ENCODE measurements around the gene PNPLA1. TPM values are rescaled to one million over a fixed set of nuclear protein-coding genes. Genes with fewer than 3 reads are reported as not detected.
A peak's percentile ranks its signal among the peaks of the same experiment; 100 is the strongest.

PNPLA1 gene
- polyA plus RNA-seq, 3 donors: 3.5 to 3.9 (median 3.8) TPM

DNA sequence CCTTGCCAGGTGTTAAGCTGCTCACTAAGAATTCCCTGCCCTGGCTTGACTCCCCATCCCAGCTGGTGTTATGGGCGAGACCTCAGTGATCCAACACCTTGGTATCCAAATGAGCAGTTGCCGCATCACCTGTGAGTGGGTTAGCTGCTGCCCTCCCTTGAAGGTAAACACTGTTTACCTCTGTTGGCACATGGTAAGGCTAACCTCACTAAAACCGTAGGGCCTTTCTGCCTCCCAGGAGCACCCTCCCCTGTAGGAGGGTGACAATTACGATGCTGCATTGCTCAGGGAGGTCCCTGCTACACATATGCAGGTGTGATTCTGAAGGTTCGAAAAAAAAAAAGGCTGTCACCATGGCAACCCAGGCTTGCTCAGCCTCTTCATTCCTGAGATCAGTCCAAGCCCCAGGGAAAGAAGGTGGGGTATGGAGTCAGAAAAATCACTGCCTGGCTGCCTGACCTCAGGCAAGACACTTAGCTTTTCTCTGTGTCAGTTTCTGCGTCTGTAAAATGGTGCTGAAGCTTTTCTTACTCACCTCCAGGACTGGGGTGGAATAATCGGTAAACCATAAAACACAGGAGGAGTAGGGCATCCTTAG lies 19.5 kb downstream of the PNPLA1 start:
- no peak overlapping the region for H3K4me2 ChIP-seq (replicated peaks; ENCODE audit: extremely low read depth, low read length, poor library complexity, severe bottlenecking)
- no peaks in the 10 kb centered on the region for H4K20me1 ChIP-seq (ENCODE audit: insufficient read depth, low read length)
- 96% methylated on average over 2 of the region's 7 CpGs for WGBS (ENCODE audit: insufficient coverage)
- TF ChIP-seq, protein P1, sequence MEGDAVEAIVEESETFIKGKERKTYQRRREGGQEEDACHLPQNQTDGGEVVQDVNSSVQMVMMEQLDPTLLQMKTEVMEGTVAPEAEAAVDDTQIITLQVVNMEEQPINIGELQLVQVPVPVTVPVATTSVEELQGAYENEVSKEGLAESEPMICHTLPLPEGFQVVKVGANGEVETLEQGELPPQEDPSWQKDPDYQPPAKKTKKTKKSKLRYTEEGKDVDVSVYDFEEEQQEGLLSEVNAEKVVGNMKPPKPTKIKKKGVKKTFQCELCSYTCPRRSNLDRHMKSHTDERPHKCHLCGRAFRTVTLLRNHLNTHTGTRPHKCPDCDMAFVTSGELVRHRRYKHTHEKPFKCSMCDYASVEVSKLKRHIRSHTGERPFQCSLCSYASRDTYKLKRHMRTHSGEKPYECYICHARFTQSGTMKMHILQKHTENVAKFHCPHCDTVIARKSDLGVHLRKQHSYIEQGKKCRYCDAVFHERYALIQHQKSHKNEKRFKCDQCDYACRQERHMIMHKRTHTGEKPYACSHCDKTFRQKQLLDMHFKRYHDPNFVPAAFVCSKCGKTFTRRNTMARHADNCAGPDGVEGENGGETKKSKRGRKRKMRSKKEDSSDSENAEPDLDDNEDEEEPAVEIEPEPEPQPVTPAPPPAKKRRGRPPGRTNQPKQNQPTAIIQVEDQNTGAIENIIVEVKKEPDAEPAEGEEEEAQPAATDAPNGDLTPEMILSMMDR (IDR thresholded peaks at IDR 0.05): no peak
- H2AFZ ChIP-seq (ENCODE audit: insufficient read depth, low read depth, low read length, poor library complexity, severe bottlenecking): no peak overlapping the region
- H3K9me3 Mint-ChIP-seq: peaks cover 0 to 2% (median 0%) of the 10 kb centered on the region in 7 donors
- H3K27ac ChIP-seq (ENCODE audit: low read depth in 1 of 2, low read length in 2 of 2): peak overlapping the region in 1 of 2 donors; percentile 98
- no peaks in the 10 kb centered on the region for H3K9me3 ChIP-seq (replicated peaks in 1 of 2; ENCODE audit: control insufficient read depth in 1 of 2, insufficient read depth in 1 of 2, low read length in 2 of 2)
- H3K9ac ChIP-seq (ENCODE audit: insufficient read depth, low read length, poor library complexity, severe bottlenecking): no peak overlapping the region
- peaks cover 53 to 59% of the 10 kb centered on the region in 2 donors for H3K4me1 ChIP-seq (ENCODE audit: control insufficient read depth in 1 of 2, insufficient read depth in 2 of 2, low read length in 2 of 2)
- peaks cover 62% of the 10 kb centered on the region for H3K4me1 Mint-ChIP-seq
- no peak overlapping the region for H3K4me3 Mint-ChIP-seq
- H3K36me3 ChIP-seq (replicated peaks in 1 of 2; ENCODE audit: control insufficient read depth in 1 of 2, insufficient read depth in 2 of 2, low read length in 2 of 2): no peaks in the 10 kb centered on the region
- peaks cover 2% of the 10 kb centered on the region in 3 donors for H3K27me3 Mint-ChIP-seq (ENCODE audit: low read depth in 3 of 3)
- no peaks in the 10 kb centered on the region for H3K27me3 ChIP-seq (ENCODE audit: control insufficient read depth in 2 of 2, insufficient read depth in 2 of 2, low read length in 2 of 2)
- H3K79me2 ChIP-seq (ENCODE audit: insufficient read depth, low read length): peaks cover 12% of the 10 kb centered on the region
- H3K36me3 Mint-ChIP-seq: peaks cover 5 to 6% of the 10 kb centered on the region in 2 donors
- intact Hi-C loops (cut with micrococcal nuclease): no loop called here
- no peak overlapping the region for H3K4me3 ChIP-seq (replicated peaks in 1 of 3; ENCODE audit: low read depth in 2 of 3, low read length in 3 of 3)
- peak overlapping the region in 6 of 7 donors; percentile 60 to 100 (median 98) for H3K27ac Mint-ChIP-seq
- DNase-seq: no peak

DNA sequence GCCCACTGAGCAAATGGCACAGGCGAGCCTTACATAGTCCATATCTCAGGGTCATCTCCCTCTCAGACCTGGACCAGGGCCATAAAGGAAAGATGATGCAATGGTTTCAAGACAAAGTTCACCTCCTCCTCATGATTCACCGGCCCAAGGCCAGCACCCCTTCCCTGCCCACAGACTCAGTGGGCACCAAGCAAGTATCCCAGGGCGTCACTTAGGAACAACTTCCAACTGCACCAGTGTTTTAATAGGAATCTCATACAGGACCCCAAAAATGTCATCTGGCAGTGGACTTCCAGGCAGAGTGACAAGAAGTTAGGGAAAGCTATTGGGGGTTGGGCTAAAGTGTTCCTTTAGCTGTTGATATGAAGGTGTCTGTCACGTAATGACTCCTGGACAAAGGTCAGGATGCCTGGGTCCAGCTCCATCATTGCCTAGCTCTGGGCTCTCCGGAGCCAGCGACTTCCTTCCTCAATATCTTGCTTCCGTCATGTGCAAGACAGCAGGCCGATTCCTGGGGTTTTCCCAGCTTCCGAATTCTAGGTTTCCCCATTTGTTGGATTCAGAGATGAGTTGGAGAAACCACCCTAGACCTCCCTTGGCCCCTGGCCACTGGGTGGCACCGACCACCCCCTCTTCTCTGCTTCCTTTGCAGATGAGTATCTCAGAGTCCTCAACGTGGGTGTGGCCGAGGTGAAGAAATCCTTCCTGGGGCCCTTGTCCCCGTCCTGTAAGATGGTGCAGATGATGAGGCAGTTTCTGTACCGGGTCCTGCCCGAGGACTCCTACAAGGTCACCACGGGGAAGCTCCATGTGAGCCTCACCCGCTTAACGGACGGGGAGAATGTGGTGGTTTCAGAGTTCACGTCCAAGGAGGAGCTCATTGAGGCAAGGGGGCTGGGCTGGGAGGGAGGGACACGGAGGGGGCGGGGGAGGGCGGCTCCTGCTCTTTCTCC lies 21.1 kb downstream of the PNPLA1 start:
- WGBS (ENCODE audit: insufficient coverage): 5% methylated on average over 12 of the region's 23 CpGs
- H3K9me3 Mint-ChIP-seq: peaks cover 0 to 2% (median 0%) of the 10 kb centered on the region in 7 donors
- Histone ChIP-seq H3K9me3 (replicated peaks in 1 of 2; ENCODE audit: control insufficient read depth in 1 of 2, insufficient read depth in 1 of 2, low read length in 2 of 2) (no peaks in the 10 kb centered on the region), H3K27ac (ENCODE audit: low read depth in 1 of 2, low read length in 2 of 2) (peak overlapping the region; percentile 97 to 98), H3K4me3 (replicated peaks in 1 of 3; ENCODE audit: low read depth in 2 of 3, low read length in 3 of 3) (peak overlapping the region in 1 of 3 experiments; percentile 67), H3K79me2 (ENCODE audit: insufficient read depth, low read length) (peaks cover 12% of the 10 kb centered on the region), H3K27me3 (ENCODE audit: control insufficient read depth in 2 of 2, insufficient read depth in 2 of 2, low read length in 2 of 2) (no peaks in the 10 kb centered on the region), H3K4me1 (ENCODE audit: control insufficient read depth in 1 of 2, insufficient read depth in 2 of 2, low read length in 2 of 2) (peaks cover 48 to 61% of the 10 kb centered on the region in 2 donors), H3K9ac (ENCODE audit: insufficient read depth, low read length, poor library complexity, severe bottlenecking) (peak overlapping the region; percentile 69), H4K20me1 (ENCODE audit: insufficient read depth, low read length) (no peaks in the 10 kb centered on the region), H3K36me3 (replicated peaks in 1 of 2; ENCODE audit: control insufficient read depth in 1 of 2, insufficient read depth in 2 of 2, low read length in 2 of 2) (no peaks in the 10 kb centered on the region), H2AFZ (ENCODE audit: insufficient read depth, low read depth, low read length, poor library complexity, severe bottlenecking) (no peak overlapping the region), H3K4me2 (replicated peaks; ENCODE audit: extremely low read depth, low read length, poor library complexity, severe bottlenecking) (peak overlapping the region; percentile 71)
- peaks cover 14 to 15% of the 10 kb centered on the region in 2 donors for H3K36me3 Mint-ChIP-seq
- H3K4me1 Mint-ChIP-seq: peaks cover 65% of the 10 kb centered on the region
- TF ChIP-seq, protein P1 (IDR thresholded peaks at IDR 0.05): no peak
- DNase-seq: peak; percentile 98 to 100 (median 99)
- intact Hi-C loops (cut with micrococcal nuclease): loop anchor here (2.0 to 10.0 kb wide), 4 partner anchors 44 to 266 kb away; partner anchors contain the start of genes BRPF3 (in 1 of the 2), MAPK14 (in 1 of the 2) and SLC26A8 (in 1 of the 2)
- H3K27me3 Mint-ChIP-seq (ENCODE audit: low read depth in 3 of 3): peaks cover 0 to 3% (median 2%) of the 10 kb centered on the region in 3 donors
- H3K27ac Mint-ChIP-seq: peak overlapping the region; percentile 97 to 100 (median 99)
- peak overlapping the region; percentile 70 to 79 for H3K4me3 Mint-ChIP-seq

Data from CD14-positive monocyte (primary cell).